ENCODE data around the gene CAPN10.
A peak's percentile ranks its signal among the peaks of the same experiment; 100 is the strongest.

The CAPN10 gene

GRCh38 chr2:240605867-240606743 is 19.6 kb downstream of the CAPN10 start:
- H3K4ac ChIP-seq (ENCODE audit: low read length) = no peak overlapping the region
- no peak overlapping the region for H4K91ac ChIP-seq (ENCODE audit: low read depth, low read length, poor library complexity)
- peaks cover 2% of the 10 kb centered on the region for H3K79me1 ChIP-seq (ENCODE audit: low read depth, low read length)
- peak overlapping the region; percentile 81 for H3K23ac ChIP-seq (ENCODE audit: low read depth, low read length, poor library complexity)
- no peaks in the 10 kb centered on the region for H3K27me3 ChIP-seq (ENCODE audit: control insufficient read depth in 3 of 3, insufficient read depth in 3 of 3, low read depth in 1 of 3, low read length in 3 of 3)
- no CpG with 5 or more reads among the region's 12 CpGs for whole genome bisulfite sequencing, 2 donors (ENCODE audit: extremely low coverage in 2 of 2, insufficient read length in 2 of 2, insufficient replicate concordance in 1 of 2)
- DNase-seq (ENCODE audit: low spot score) = no peak
- H3K9ac ChIP-seq (ENCODE audit: low read depth, low read length, poor library complexity) = peak overlapping the region; percentile 70
- H3K14ac ChIP-seq (ENCODE audit: low read length) = peak overlapping the region; percentile 41
- no peak overlapping the region for H2AFZ ChIP-seq (ENCODE audit: low read length)
- H2BK12ac ChIP-seq (ENCODE audit: low read length) = no peak overlapping the region
- H4K8ac ChIP-seq (ENCODE audit: low read depth, low read length) = no peak overlapping the region
- H2AK5ac ChIP-seq (ENCODE audit: low read depth, low read length) = no peak overlapping the region
- H2BK120ac ChIP-seq (ENCODE audit: low read depth, low read length) = no peak overlapping the region
- no peak overlapping the region for H2BK5ac ChIP-seq (ENCODE audit: low read length)
- H3K4me3 ChIP-seq (ENCODE audit: low read length in 2 of 2) = no peak overlapping the region
- H3K36me3 ChIP-seq (replicated peaks in 1 of 2; ENCODE audit: control insufficient read depth in 2 of 2, insufficient read depth in 2 of 2, low read length in 2 of 2) = peaks cover 0 to 2% of the 10 kb centered on the region in 2 donors
- no peaks in the 10 kb centered on the region for H3K4me1 ChIP-seq (ENCODE audit: control insufficient read depth in 2 of 2, insufficient read depth in 1 of 2, low read depth in 1 of 2, low read length in 2 of 2)
- H3K18ac ChIP-seq (ENCODE audit: low read length) = no peak overlapping the region
- no peak overlapping the region for H3K4me2 ChIP-seq (ENCODE audit: insufficient read depth, low read length, poor library complexity, severe bottlenecking)
- H3K27ac ChIP-seq (replicated peaks; ENCODE audit: low read length) = no peak overlapping the region
- no peaks in the 10 kb centered on the region for H3K9me3 ChIP-seq (replicated peaks in 1 of 2; ENCODE audit: control insufficient read depth in 2 of 2, insufficient read depth in 1 of 2, low read depth in 1 of 2, low read length in 2 of 2)
- no peak overlapping the region for H2BK15ac ChIP-seq (ENCODE audit: low read length)

- no peak overlapping the region for H3K4me3 ChIP-seq (ENCODE audit: low read length in 2 of 2)
- no peak overlapping the region for H3K14ac ChIP-seq (ENCODE audit: low read length)
- no peak overlapping the region for H3K4ac ChIP-seq (ENCODE audit: low read length)
- no peak overlapping the region for H2BK15ac ChIP-seq (ENCODE audit: low read length)
- H4K8ac ChIP-seq (ENCODE audit: low read depth, low read length) = no peak overlapping the region
- H3K23ac ChIP-seq (ENCODE audit: low read depth, low read length, poor library complexity) = no peak overlapping the region
- no peak overlapping the region for H2AFZ ChIP-seq (ENCODE audit: low read length)
- H3K9ac ChIP-seq (ENCODE audit: low read depth, low read length, poor library complexity) = no peak overlapping the region
- H2BK5ac ChIP-seq (ENCODE audit: low read length) = no peak overlapping the region
- no peaks in the 10 kb centered on the region for H3K36me3 ChIP-seq (replicated peaks in 1 of 2; ENCODE audit: control insufficient read depth in 2 of 2, insufficient read depth in 2 of 2, low read length in 2 of 2)
- DNase-seq (ENCODE audit: low spot score) = no peak
- no peak overlapping the region for H2BK12ac ChIP-seq (ENCODE audit: low read length)
- WGBS, 2 donors (ENCODE audit: extremely low coverage in 2 of 2, insufficient read length in 2 of 2, insufficient replicate concordance in 1 of 2) = no CpG with 5 or more reads among the region's 10 CpGs
- H2BK120ac ChIP-seq (ENCODE audit: low read depth, low read length) = no peak overlapping the region
- peaks cover 0 to 4% of the 10 kb centered on the region in 2 donors for H3K9me3 ChIP-seq (replicated peaks in 1 of 2; ENCODE audit: control insufficient read depth in 2 of 2, insufficient read depth in 1 of 2, low read depth in 1 of 2, low read length in 2 of 2)
- no peak overlapping the region for H3K18ac ChIP-seq (ENCODE audit: low read length)
- no peak overlapping the region for H3K27ac ChIP-seq (replicated peaks; ENCODE audit: low read length)
- no peak overlapping the region for H4K91ac ChIP-seq (ENCODE audit: low read depth, low read length, poor library complexity)
- H2AK5ac ChIP-seq (ENCODE audit: low read depth, low read length) = no peak overlapping the region
- H3K27me3 ChIP-seq (ENCODE audit: control insufficient read depth in 3 of 3, insufficient read depth in 3 of 3, low read depth in 1 of 3, low read length in 3 of 3) = no peaks in the 10 kb centered on the region
- no peaks in the 10 kb centered on the region for H3K4me1 ChIP-seq (ENCODE audit: control insufficient read depth in 2 of 2, insufficient read depth in 1 of 2, low read depth in 1 of 2, low read length in 2 of 2)
- H3K79me1 ChIP-seq (ENCODE audit: low read depth, low read length) = no peaks in the 10 kb centered on the region
- H3K4me2 ChIP-seq (ENCODE audit: insufficient read depth, low read length, poor library complexity, severe bottlenecking) = no peak overlapping the region
Observed at GRCh38 chr2:240611601-240612210, 25.2 kb downstream of the CAPN10 start.

- no peak overlapping the region for H4K91ac ChIP-seq (ENCODE audit: low read depth, low read length, poor library complexity)
- peaks cover 7 to 9% of the 10 kb centered on the region in 2 donors for H3K9me3 ChIP-seq (replicated peaks in 1 of 2; ENCODE audit: control insufficient read depth in 2 of 2, insufficient read depth in 1 of 2, low read depth in 1 of 2, low read length in 2 of 2)
- H3K4me3 ChIP-seq (ENCODE audit: low read length in 2 of 2) = no peak overlapping the region
- no peak for DNase-seq (ENCODE audit: low spot score)
- H3K14ac ChIP-seq (ENCODE audit: low read length) = no peak overlapping the region
- no peak overlapping the region for H2AK5ac ChIP-seq (ENCODE audit: low read depth, low read length)
- no peak overlapping the region for H2BK120ac ChIP-seq (ENCODE audit: low read depth, low read length)
- 100% methylated on average over 1 to 2 of the region's 4 CpGs for WGBS, 2 donors (ENCODE audit: extremely low coverage in 2 of 2, insufficient read length in 2 of 2, insufficient replicate concordance in 1 of 2)
- no peak overlapping the region for H3K18ac ChIP-seq (ENCODE audit: low read length)
- no peaks in the 10 kb centered on the region for H3K79me1 ChIP-seq (ENCODE audit: low read depth, low read length)
- H3K23ac ChIP-seq (ENCODE audit: low read depth, low read length, poor library complexity) = no peak overlapping the region
- no peak overlapping the region for H3K4me2 ChIP-seq (ENCODE audit: insufficient read depth, low read length, poor library complexity, severe bottlenecking)
- H2BK12ac ChIP-seq (ENCODE audit: low read length) = no peak overlapping the region
- no peaks in the 10 kb centered on the region for H3K27me3 ChIP-seq (ENCODE audit: control insufficient read depth in 3 of 3, insufficient read depth in 3 of 3, low read depth in 1 of 3, low read length in 3 of 3)
- H2AFZ ChIP-seq (ENCODE audit: low read length) = no peak overlapping the region
- H3K9ac ChIP-seq (ENCODE audit: low read depth, low read length, poor library complexity) = no peak overlapping the region
- no peak overlapping the region for H2BK15ac ChIP-seq (ENCODE audit: low read length)
- H3K36me3 ChIP-seq (replicated peaks in 1 of 2; ENCODE audit: control insufficient read depth in 2 of 2, insufficient read depth in 2 of 2, low read length in 2 of 2) = no peaks in the 10 kb centered on the region
- H3K27ac ChIP-seq (replicated peaks; ENCODE audit: low read length) = no peak overlapping the region
- no peak overlapping the region for H2BK5ac ChIP-seq (ENCODE audit: low read length)
- H3K4ac ChIP-seq (ENCODE audit: low read length) = no peak overlapping the region
- no peaks in the 10 kb centered on the region for H3K4me1 ChIP-seq (ENCODE audit: control insufficient read depth in 2 of 2, insufficient read depth in 1 of 2, low read depth in 1 of 2, low read length in 2 of 2)
- no peak overlapping the region for H4K8ac ChIP-seq (ENCODE audit: low read depth, low read length)
Observed at GRCh38 chr2:240613781-240614180, 27.2 kb downstream of the CAPN10 start.

- no peaks in the 10 kb centered on the region for H3K79me1 ChIP-seq (ENCODE audit: low read depth, low read length)
- H3K9ac ChIP-seq (ENCODE audit: low read depth, low read length, poor library complexity) = no peak overlapping the region
- no peak overlapping the region for H2BK5ac ChIP-seq (ENCODE audit: low read length)
Observed at GRCh38 chr2:240614391-240614790, 27.9 kb downstream of the CAPN10 start.

More at GRCh38 chr2:240614391-240614790, 27.9 kb downstream of the CAPN10 start:
- Histone ChIP-seq H3K18ac (ENCODE audit: low read length) (no peak overlapping the region), H4K91ac (ENCODE audit: low read depth, low read length, poor library complexity) (no peak overlapping the region), H3K4ac (ENCODE audit: low read length) (no peak overlapping the region), H3K4me1 (ENCODE audit: control insufficient read depth in 2 of 2, insufficient read depth in 1 of 2, low read depth in 1 of 2, low read length in 2 of 2) (no peaks in the 10 kb centered on the region), H3K14ac (ENCODE audit: low read length) (no peak overlapping the region), H3K4me3 (ENCODE audit: low read length in 2 of 2) (no peak overlapping the region), H2BK120ac (ENCODE audit: low read depth, low read length) (no peak overlapping the region), H3K9me3 (replicated peaks in 1 of 2; ENCODE audit: control insufficient read depth in 2 of 2, insufficient read depth in 1 of 2, low read depth in 1 of 2, low read length in 2 of 2) (peaks cover 7 to 9% of the 10 kb centered on the region in 2 donors), H2AFZ (ENCODE audit: low read length) (no peak overlapping the region), H4K8ac (ENCODE audit: low read depth, low read length) (no peak overlapping the region), H3K36me3 (replicated peaks in 1 of 2; ENCODE audit: control insufficient read depth in 2 of 2, insufficient read depth in 2 of 2, low read length in 2 of 2) (no peaks in the 10 kb centered on the region), H2AK5ac (ENCODE audit: low read depth, low read length) (no peak overlapping the region), H2BK12ac (ENCODE audit: low read length) (no peak overlapping the region), H2BK15ac (ENCODE audit: low read length) (no peak overlapping the region), H3K27ac (replicated peaks; ENCODE audit: low read length) (no peak overlapping the region), H3K4me2 (ENCODE audit: insufficient read depth, low read length, poor library complexity, severe bottlenecking) (no peak overlapping the region), H3K27me3 (ENCODE audit: control insufficient read depth in 3 of 3, insufficient read depth in 3 of 3, low read depth in 1 of 3, low read length in 3 of 3) (no peaks in the 10 kb centered on the region), H3K23ac (ENCODE audit: low read depth, low read length, poor library complexity) (no peak overlapping the region)
- no CpG with 5 or more reads among the region's 9 CpGs for WGBS, 2 donors (ENCODE audit: extremely low coverage in 2 of 2, insufficient read length in 2 of 2, insufficient replicate concordance in 1 of 2)
- DNase-seq (ENCODE audit: low spot score) = no peak

Data from neuronal stem cell (in vitro differentiated cells).